RWPE1 (cell line): Measurements from ENCODE around the gene KRT1.

ENCODE experiments used
- CTCF ChIA-PET: fragments of 350-600 bp; sonication (Branson Sonifier 250); formaldehyde crosslinking; extraction: SDS; loops from one replicate; lab custom pipeline; 2021; lab: Yijun Ruan, JAX
- POLR2A ChIA-PET: fragments of 400-600 bp; formaldehyde crosslinking; extraction: SDS; loops from one replicate; lab custom pipeline; 2020; ENCODE audit warnings: antibody characterized with exemption; ENCODE audit not compliant: low non-redundant PET; lab: Yijun Ruan, JAX
- DNase-seq: peaks from one replicate; pipeline ENCODE4 v3.0.0; 2012; ENCODE audit warnings: low spot score
- H3K27ac ChIP-seq: fragments of 450-650 bp; 2 replicates; pipeline ENCODE4 v1.5.1; 2017
- TF ChIP-seq, protein P1 (sequence below): fragments of 450-650 bp; conservative IDR thresholded peaks from 2 replicates; pipeline ENCODE4 v1.5.1; 2017; ENCODE audit warnings: low read depth, mild to moderate bottlenecking

The KRT1 gene

GRCh38 chr12:52699960-52700359 is 19.8 kb upstream of the KRT1 start:
- ChIA-PET POLR2A (no interaction called here), CTCF (no interaction called here)
- TF ChIP-seq, protein P1, sequence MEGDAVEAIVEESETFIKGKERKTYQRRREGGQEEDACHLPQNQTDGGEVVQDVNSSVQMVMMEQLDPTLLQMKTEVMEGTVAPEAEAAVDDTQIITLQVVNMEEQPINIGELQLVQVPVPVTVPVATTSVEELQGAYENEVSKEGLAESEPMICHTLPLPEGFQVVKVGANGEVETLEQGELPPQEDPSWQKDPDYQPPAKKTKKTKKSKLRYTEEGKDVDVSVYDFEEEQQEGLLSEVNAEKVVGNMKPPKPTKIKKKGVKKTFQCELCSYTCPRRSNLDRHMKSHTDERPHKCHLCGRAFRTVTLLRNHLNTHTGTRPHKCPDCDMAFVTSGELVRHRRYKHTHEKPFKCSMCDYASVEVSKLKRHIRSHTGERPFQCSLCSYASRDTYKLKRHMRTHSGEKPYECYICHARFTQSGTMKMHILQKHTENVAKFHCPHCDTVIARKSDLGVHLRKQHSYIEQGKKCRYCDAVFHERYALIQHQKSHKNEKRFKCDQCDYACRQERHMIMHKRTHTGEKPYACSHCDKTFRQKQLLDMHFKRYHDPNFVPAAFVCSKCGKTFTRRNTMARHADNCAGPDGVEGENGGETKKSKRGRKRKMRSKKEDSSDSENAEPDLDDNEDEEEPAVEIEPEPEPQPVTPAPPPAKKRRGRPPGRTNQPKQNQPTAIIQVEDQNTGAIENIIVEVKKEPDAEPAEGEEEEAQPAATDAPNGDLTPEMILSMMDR: no peak
- DNase-seq: no peak
- H3K27ac ChIP-seq: no peak overlapping the region

GRCh38 chr12:52699373-52699772 is 19.2 kb upstream of the KRT1 start:
- ChIA-PET CTCF (no interaction called here), POLR2A (no interaction called here)
- no peak for DNase-seq
- TF ChIP-seq, protein P1: no peak
- no peak overlapping the region for H3K27ac ChIP-seq

- ChIA-PET POLR2A (no interaction called here), CTCF (no interaction called here)
- H3K27ac ChIP-seq: no peak overlapping the region
- DNase-seq: no peak
- TF ChIP-seq, protein P1: no peak
These were observed 18.6 kb upstream of the KRT1 start for GRCh38 chr12:52698651-52699340.

GRCh38 chr12:52697058-52697582 is 16.9 kb upstream of the KRT1 start:
- DNase-seq: no peak
- ChIA-PET CTCF (interaction anchor here (1.0 kb wide), 1 partner anchor 10 kb away, joined by 5 read pairs; no protein-coding TSS in a partner anchor), POLR2A (no interaction called here)
- no peak overlapping the region for H3K27ac ChIP-seq
- TF ChIP-seq, protein P1: no peak

DNA sequence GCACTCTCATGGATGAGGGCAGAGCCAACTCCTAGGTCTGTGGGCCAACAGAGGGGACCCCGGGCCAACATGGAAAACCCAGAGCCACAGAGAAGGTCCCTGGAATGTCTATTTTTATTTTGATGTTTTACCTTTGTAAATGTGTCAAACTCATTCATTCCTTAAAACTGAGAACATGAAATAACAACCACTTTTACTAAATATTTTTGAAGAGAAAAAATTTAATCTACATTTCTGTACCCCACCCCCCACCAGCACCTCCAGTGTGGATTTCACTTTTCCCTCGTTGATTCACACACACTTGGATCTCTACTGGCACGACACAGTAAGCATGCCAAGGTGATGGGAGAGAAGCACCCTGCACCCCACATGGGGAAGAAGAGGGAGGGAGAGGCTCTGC is 16.4 kb upstream of the KRT1 start:
- CTCF ChIA-PET: no interaction called here
- DNase-seq: no peak
- POLR2A ChIA-PET: no interaction called here
- H3K27ac ChIP-seq: no peak overlapping the region
- TF ChIP-seq, protein P1: no peak

- no peak for DNase-seq
- ChIA-PET POLR2A (no interaction called here), CTCF (no interaction called here)
These were observed 14.8 kb upstream of the KRT1 start for GRCh38 chr12:52695039-52695438.

More at GRCh38 chr12:52695039-52695438, 14.8 kb upstream of the KRT1 start:
- TF ChIP-seq, protein P1: no peak
- no peak overlapping the region for H3K27ac ChIP-seq
